Skin epidermis (tissue), 12 donors: ENCODE results near the gene TOP1.
A peak's percentile ranks its signal among the peaks of the same experiment; 100 is the strongest.

Experiments used
- H3K27ac ChIP-seq, 21 experiments: fragments of 200-600 bp; sonication (generic) in 11 of 21; one replicate each; pipeline ENCODE4 v1.5.0; 2020; ENCODE audit warnings: mild to moderate bottlenecking in 3 of 21, inconsistent platforms in 2 of 21, moderate library complexity in 2 of 21
- H3K4me3 ChIP-seq, 7 experiments: fragments of 200-600 bp; sonication (generic) in 2 of 7; one replicate each; pipeline ENCODE4 v1.5.0; 2020; ENCODE audit warnings: inconsistent platforms in 2 of 7, mild to moderate bottlenecking in 2 of 7, moderate library complexity in 1 of 7

Gene TOP1

GRCh38 chr20:41028359-41029149, at the start of gene TOP1:
Gene TOP1 (plus strand): TSS chr20:41028822. CDS start chr20:41029068, 246 bp downstream.
- Histone ChIP-seq H3K27ac (peak within 1 kb of the TSS; percentile 72 to 100 (median 98)), H3K4me3 (peak within 1 kb of the TSS; percentile 68 to 100 (median 85))

GRCh38 chr20:40979247-40979646, 49.4 kb upstream of the TOP1 start:
- no peak overlapping the region for H3K27ac ChIP-seq
- H3K4me3 ChIP-seq = no peak overlapping the region

GRCh38 chr20:40980106-40980827, 48.4 kb upstream of the TOP1 start:
- no peak overlapping the region for H3K27ac ChIP-seq
- no peak overlapping the region for H3K4me3 ChIP-seq

GRCh38 chr20:40980828-40981310, 47.8 kb upstream of the TOP1 start:
- Histone ChIP-seq H3K4me3 (no peak overlapping the region), H3K27ac (no peak overlapping the region)

- no peak overlapping the region for H3K4me3 ChIP-seq
- H3K27ac ChIP-seq = no peak overlapping the region
Observed at GRCh38 chr20:40982415-40983145, 46.0 kb upstream of the TOP1 start.

GRCh38 chr20:40983898-40984297, 44.7 kb upstream of the TOP1 start:
- Histone ChIP-seq H3K4me3 (no peak overlapping the region), H3K27ac (no peak overlapping the region)

GRCh38 chr20:40984496-40984895, 44.1 kb upstream of the TOP1 start:
- Histone ChIP-seq H3K27ac (no peak overlapping the region), H3K4me3 (no peak overlapping the region)

GRCh38 chr20:40986774-40987173, 41.8 kb upstream of the TOP1 start:
- Histone ChIP-seq H3K4me3 (no peak overlapping the region), H3K27ac (no peak overlapping the region)

- Histone ChIP-seq H3K4me3 (no peak overlapping the region), H3K27ac (peak overlapping the region in 11 of 21 experiments; percentile 12 to 68 (median 43))
Observed at GRCh38 chr20:40990542-40991120, 38.0 kb upstream of the TOP1 start.

- Histone ChIP-seq H3K4me3 (no peak overlapping the region), H3K27ac (peak overlapping the region in 14 of 21 experiments; percentile 12 to 68 (median 42))
Observed at GRCh38 chr20:40991181-40991889, 37.3 kb upstream of the TOP1 start.

- no peak overlapping the region for H3K4me3 ChIP-seq
- H3K27ac ChIP-seq = peak overlapping the region in 1 of 21 experiments; percentile 54
Observed at GRCh38 chr20:40992349-40993113, 36.1 kb upstream of the TOP1 start.

- H3K4me3 ChIP-seq = no peak overlapping the region
- H3K27ac ChIP-seq = no peak overlapping the region
Observed at GRCh38 chr20:40993794-40994540, 34.7 kb upstream of the TOP1 start.

GRCh38 chr20:40996326-40996725, 32.3 kb upstream of the TOP1 start:
- no peak overlapping the region for H3K27ac ChIP-seq
- no peak overlapping the region for H3K4me3 ChIP-seq

- Histone ChIP-seq H3K4me3 (no peak overlapping the region), H3K27ac (no peak overlapping the region)
Observed at GRCh38 chr20:40997116-40997515, 31.5 kb upstream of the TOP1 start.

GRCh38 chr20:40999841-41000240, 28.8 kb upstream of the TOP1 start:
- Histone ChIP-seq H3K27ac (no peak overlapping the region), H3K4me3 (no peak overlapping the region)

GRCh38 chr20:41000628-41001027, 28.0 kb upstream of the TOP1 start:
- no peak overlapping the region for H3K27ac ChIP-seq
- H3K4me3 ChIP-seq = no peak overlapping the region

GRCh38 chr20:41001497-41001896, 27.1 kb upstream of the TOP1 start:
- H3K4me3 ChIP-seq = no peak overlapping the region
- no peak overlapping the region for H3K27ac ChIP-seq

- no peak overlapping the region for H3K4me3 ChIP-seq
- peak overlapping the region in 20 of 21 experiments; percentile 70 to 98 (median 87) for H3K27ac ChIP-seq
Observed at GRCh38 chr20:41002842-41003142, 25.8 kb upstream of the TOP1 start.
